Measurements from ENCODE around the gene IL20RA. TPM values are rescaled to one million over a fixed set of nuclear protein-coding genes. Genes with fewer than 3 reads are reported as not detected.

Gene IL20RA
- total and polyA plus RNA-seq, 2 donors (not counting 3 experiments of a cell fraction or from before 2014, with no cell fraction given): not detected

GRCh38 chr6:136950436-136951126 is 94.2 kb downstream of the IL20RA start:
- Histone ChIP-seq H3K9me1 (replicated peaks; ENCODE audit: control insufficient read depth, extremely low read depth, insufficient read depth, low read length) (peaks cover 2% of the 10 kb centered on the region), H2AFZ (ENCODE audit: low read depth, low read length) (no peak overlapping the region), H3K4me1 (ENCODE audit: control insufficient read depth, extremely low read depth, insufficient read depth, low read length) (no peaks in the 10 kb centered on the region), H3K36me3 (ENCODE audit: control insufficient read depth in 2 of 2, extremely low read depth in 1 of 2, insufficient read depth in 2 of 2, low read length in 2 of 2) (no peaks in the 10 kb centered on the region), H3K27ac (ENCODE audit: insufficient read depth, low read depth, low read length) (no peak overlapping the region), H3K9ac (replicated peaks; ENCODE audit: extremely low read depth, insufficient read depth, low read length) (no peak overlapping the region), H3K9me3 (replicated peaks; ENCODE audit: control insufficient read depth, insufficient read depth, low read length) (no peaks in the 10 kb centered on the region), H3K4me2 (ENCODE audit: insufficient read depth, low read length) (no peak overlapping the region), H4K20me1 (replicated peaks; ENCODE audit: control insufficient read depth, extremely low read depth, insufficient read depth, low read length) (no peaks in the 10 kb centered on the region), H3K4me3 (replicated peaks in 1 of 3; ENCODE audit: insufficient read depth in 1 of 3, low read depth in 1 of 3, low read length in 3 of 3) (no peak overlapping the region), H3K79me2 (ENCODE audit: control insufficient read depth, insufficient read depth, low read length) (no peaks in the 10 kb centered on the region), H3K27me3 (ENCODE audit: control insufficient read depth in 2 of 2, insufficient read depth in 2 of 2, low read length in 2 of 2) (peaks cover 2% of the 10 kb centered on the region in 2 experiments)
- no peak for DNase-seq (ENCODE audit: low read depth, low spot score)
- intact Hi-C loops (cut with micrococcal nuclease): no loop called here
- no peak for TF ChIP-seq MYC (IDR thresholded peaks at IDR 0.05; ENCODE audit: low read depth, low read length)
- TF ChIP-seq JUN (IDR thresholded peaks at IDR 0.05; ENCODE audit: borderline replicate concordance, insufficient read depth, insufficient read length, low read depth): no peak
- no peak for TF ChIP-seq GATA2 (IDR thresholded peaks at IDR 0.05; ENCODE audit: insufficient read depth, insufficient read length, low read depth, low read length)
- TF ChIP-seq POLR2A (IDR thresholded peaks at IDR 0.05; ENCODE audit: low read depth, low read length): no peak
- TF ChIP-seq MAX (IDR thresholded peaks at IDR 0.05; ENCODE audit: insufficient read depth, insufficient read length): no peak
- no peak for TF ChIP-seq POLR2AphosphoS5 (IDR thresholded peaks at IDR 0.05; ENCODE audit: insufficient read depth, low read depth, low read length)
- no peak for TF ChIP-seq CTCF (IDR thresholded peaks at IDR 0.05; ENCODE audit: extremely low read depth in 1 of 2, insufficient read depth in 1 of 2, low read depth in 1 of 2, low read length in 2 of 2)
- no peak for TF ChIP-seq FOS (IDR thresholded peaks at IDR 0.05; ENCODE audit: borderline replicate concordance, insufficient read depth, low read length)
- no peak for TF ChIP-seq EZH2 (IDR thresholded peaks at IDR 0.05; ENCODE audit: borderline replicate concordance, low read depth, low read length, severe bottlenecking)
- FAIRE-seq: no peak
- dilution Hi-C loops (cut with MboI; ENCODE audit: extremely low pct_ligation_motif_present, low sequenced_read_pairs): no loop called here
- ChIA-PET POLR2A (no interaction called here), CTCF (no interaction called here)
- no TSS peak for BruUV-seq (replicated peaks)

Small RNA genes within 50 kb of the gene (small RNA-seq; reads per million reads assigned to genes)
- not detected for gene RPL35AP3 (ENCODE audit: insufficient read depth, insufficient read length, low read depth, low replicate concordance)

Other genes with a start within 250 kb of the IL20RA start
- gene PEX7, start 222.4 kb downstream of the IL20RA start, total RNA-seq: 3.5 and 3.7 TPM in 2 replicates
- gene PEX7, start 222.4 kb downstream of the IL20RA start, polyA plus RNA-seq: 4.5 and 5.7 TPM in 2 replicates
- gene SLC35D3, start 122.7 kb downstream of the IL20RA start, total RNA-seq: not detected in 2 replicates
- not detected in 2 replicates for gene SLC35D3, start 122.7 kb downstream of the IL20RA start, polyA plus RNA-seq
- not detected in 2 replicates for gene IL22RA2, start 128.7 kb upstream of the IL20RA start, total RNA-seq
- not detected in 2 replicates for gene IL22RA2, start 128.7 kb upstream of the IL20RA start, polyA plus RNA-seq
- 27.5 and 31.2 TPM in 2 replicates for gene IFNGR1, start 174.4 kb upstream of the IL20RA start, total RNA-seq
- gene IFNGR1, start 174.4 kb upstream of the IL20RA start, polyA plus RNA-seq: 14.3 and 19.1 TPM in 2 replicates

Measured in endothelial cell of umbilical vein (primary cell).